Measurements from ENCODE around the gene TYW1B.

- TF ChIP-seq POLR2A (IDR thresholded peaks at IDR 0.05) = no peak
- TF ChIP-seq, protein P1, sequence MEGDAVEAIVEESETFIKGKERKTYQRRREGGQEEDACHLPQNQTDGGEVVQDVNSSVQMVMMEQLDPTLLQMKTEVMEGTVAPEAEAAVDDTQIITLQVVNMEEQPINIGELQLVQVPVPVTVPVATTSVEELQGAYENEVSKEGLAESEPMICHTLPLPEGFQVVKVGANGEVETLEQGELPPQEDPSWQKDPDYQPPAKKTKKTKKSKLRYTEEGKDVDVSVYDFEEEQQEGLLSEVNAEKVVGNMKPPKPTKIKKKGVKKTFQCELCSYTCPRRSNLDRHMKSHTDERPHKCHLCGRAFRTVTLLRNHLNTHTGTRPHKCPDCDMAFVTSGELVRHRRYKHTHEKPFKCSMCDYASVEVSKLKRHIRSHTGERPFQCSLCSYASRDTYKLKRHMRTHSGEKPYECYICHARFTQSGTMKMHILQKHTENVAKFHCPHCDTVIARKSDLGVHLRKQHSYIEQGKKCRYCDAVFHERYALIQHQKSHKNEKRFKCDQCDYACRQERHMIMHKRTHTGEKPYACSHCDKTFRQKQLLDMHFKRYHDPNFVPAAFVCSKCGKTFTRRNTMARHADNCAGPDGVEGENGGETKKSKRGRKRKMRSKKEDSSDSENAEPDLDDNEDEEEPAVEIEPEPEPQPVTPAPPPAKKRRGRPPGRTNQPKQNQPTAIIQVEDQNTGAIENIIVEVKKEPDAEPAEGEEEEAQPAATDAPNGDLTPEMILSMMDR (IDR thresholded peaks at IDR 0.05) = no peak
These were observed 118.1 kb downstream of the TYW1B start for GRCh38 chr7:72709909-72710308.

Measured in suprapubic skin (tissue), 3 donors.